ENCODE results near the gene RSU1. TPM values are rescaled to one million over a fixed set of nuclear protein-coding genes. Genes with fewer than 3 reads are reported as not detected.

Gene RSU1
- total and polyA plus RNA-seq, 10 donors: 20.5 to 81.7 (median 63.4) TPM

GRCh38 chr10:16649757-16650156 lies 167.5 kb downstream of the RSU1 start:
- 93 to 100% (median 97%) methylated on average over 2 of the region's 2 CpGs for WGBS, 5 donors
- Histone ChIP-seq H3K27me3 (replicated peaks in 1 of 7) (no peaks in the 10 kb centered on the region), H3K4me3 (no peak overlapping the region), H3K9me3 (no peaks in the 10 kb centered on the region), H3K27ac (no peak overlapping the region), H3K4me1 (no peaks in the 10 kb centered on the region), H3K36me3 (no peaks in the 10 kb centered on the region)
- intact Hi-C loops (cut with DNase I; ENCODE audit: low total_unique reads): no loop called here
- no peak for DNase-seq
- TF ChIP-seq, protein P1, sequence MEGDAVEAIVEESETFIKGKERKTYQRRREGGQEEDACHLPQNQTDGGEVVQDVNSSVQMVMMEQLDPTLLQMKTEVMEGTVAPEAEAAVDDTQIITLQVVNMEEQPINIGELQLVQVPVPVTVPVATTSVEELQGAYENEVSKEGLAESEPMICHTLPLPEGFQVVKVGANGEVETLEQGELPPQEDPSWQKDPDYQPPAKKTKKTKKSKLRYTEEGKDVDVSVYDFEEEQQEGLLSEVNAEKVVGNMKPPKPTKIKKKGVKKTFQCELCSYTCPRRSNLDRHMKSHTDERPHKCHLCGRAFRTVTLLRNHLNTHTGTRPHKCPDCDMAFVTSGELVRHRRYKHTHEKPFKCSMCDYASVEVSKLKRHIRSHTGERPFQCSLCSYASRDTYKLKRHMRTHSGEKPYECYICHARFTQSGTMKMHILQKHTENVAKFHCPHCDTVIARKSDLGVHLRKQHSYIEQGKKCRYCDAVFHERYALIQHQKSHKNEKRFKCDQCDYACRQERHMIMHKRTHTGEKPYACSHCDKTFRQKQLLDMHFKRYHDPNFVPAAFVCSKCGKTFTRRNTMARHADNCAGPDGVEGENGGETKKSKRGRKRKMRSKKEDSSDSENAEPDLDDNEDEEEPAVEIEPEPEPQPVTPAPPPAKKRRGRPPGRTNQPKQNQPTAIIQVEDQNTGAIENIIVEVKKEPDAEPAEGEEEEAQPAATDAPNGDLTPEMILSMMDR (IDR thresholded peaks at IDR 0.05 in 8 of 11, conservative IDR thresholded peaks at IDR 0.05 in 3 of 11): no peak
- TF ChIP-seq POLR2AphosphoS5 (IDR thresholded peaks at IDR 0.05): no peak
- TF ChIP-seq POLR2A (IDR thresholded peaks at IDR 0.05): no peak

- H3K4me3 ChIP-seq: no peak overlapping the region
- H3K36me3 ChIP-seq: no peaks in the 10 kb centered on the region
- H3K4me1 ChIP-seq: no peaks in the 10 kb centered on the region
- intact Hi-C loops (cut with DNase I; ENCODE audit: low total_unique reads): no loop called here
- H3K27me3 ChIP-seq (replicated peaks in 1 of 7): no peaks in the 10 kb centered on the region
- H3K9me3 ChIP-seq: no peaks in the 10 kb centered on the region
- TF ChIP-seq POLR2AphosphoS5 (IDR thresholded peaks at IDR 0.05) (no peak), POLR2A (IDR thresholded peaks at IDR 0.05) (no peak)
- TF ChIP-seq, protein P1 (IDR thresholded peaks at IDR 0.05 in 8 of 11, conservative IDR thresholded peaks at IDR 0.05 in 3 of 11): no peak
- 87 to 97% (median 90%) methylated on average over 2 of the region's 2 CpGs for WGBS, 5 donors
- no peak for DNase-seq
- no peak overlapping the region for H3K27ac ChIP-seq
These were observed 168.9 kb downstream of the RSU1 start for GRCh38 chr10:16648366-16648765.

- Histone ChIP-seq H3K27me3 (replicated peaks in 1 of 7) (no peaks in the 10 kb centered on the region), H3K27ac (no peak overlapping the region), H3K36me3 (no peaks in the 10 kb centered on the region), H3K9me3 (no peaks in the 10 kb centered on the region), H3K4me1 (no peaks in the 10 kb centered on the region), H3K4me3 (no peak overlapping the region)
- TF ChIP-seq, protein P1 (IDR thresholded peaks at IDR 0.05 in 8 of 11, conservative IDR thresholded peaks at IDR 0.05 in 3 of 11): no peak
- no peak for TF ChIP-seq POLR2AphosphoS5 (IDR thresholded peaks at IDR 0.05)
- TF ChIP-seq POLR2A (IDR thresholded peaks at IDR 0.05): no peak
- no peak for DNase-seq
- 76 to 86% (median 79%) methylated on average over 13 of the region's 13 CpGs for WGBS, 5 donors
- intact Hi-C loops (cut with DNase I; ENCODE audit: low total_unique reads): no loop called here
These were observed 170.8 kb downstream of the RSU1 start for GRCh38 chr10:16646181-16647059.

DNA sequence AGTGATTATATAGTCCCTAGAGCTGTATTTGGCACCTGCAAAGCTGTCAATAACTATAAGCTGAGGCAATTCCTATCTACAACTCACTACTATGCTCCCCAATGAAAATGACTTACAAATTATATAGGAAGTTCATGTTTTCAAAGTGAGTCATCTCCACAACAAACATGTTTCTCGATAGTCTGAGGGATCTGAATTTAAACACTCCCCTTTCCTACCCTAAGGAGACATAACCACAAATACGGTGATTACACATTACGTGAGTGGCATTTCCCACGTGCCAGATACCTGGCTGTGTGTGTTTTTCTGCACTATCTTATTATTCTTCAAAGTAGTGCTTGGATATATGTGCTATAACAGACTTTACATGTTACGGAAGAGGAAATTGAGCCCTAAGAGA lies 173.1 kb downstream of the RSU1 start:
- no peaks in the 10 kb centered on the region for H3K4me1 ChIP-seq
- DNase-seq: no peak
- no peak overlapping the region for H3K27ac ChIP-seq
- H3K36me3 ChIP-seq: no peaks in the 10 kb centered on the region
- 80 to 94% (median 81%) methylated on average over 5 of the region's 5 CpGs for WGBS, 5 donors
- no peaks in the 10 kb centered on the region for H3K27me3 ChIP-seq (replicated peaks in 1 of 7)
- intact Hi-C loops (cut with DNase I; ENCODE audit: low total_unique reads): no loop called here
- no peak overlapping the region for H3K4me3 ChIP-seq
- no peaks in the 10 kb centered on the region for H3K9me3 ChIP-seq
- TF ChIP-seq POLR2AphosphoS5 (IDR thresholded peaks at IDR 0.05) (no peak), POLR2A (IDR thresholded peaks at IDR 0.05) (no peak)
- TF ChIP-seq, protein P1 (IDR thresholded peaks at IDR 0.05 in 8 of 11, conservative IDR thresholded peaks at IDR 0.05 in 3 of 11): no peak

Measured in spleen (tissue), 11 donors.